Muscle layer of duodenum (tissue), 2 donors: ENCODE measurements around the gene FAM174A.

Experiments used
- H3K27ac ChIP-seq: one replicate; pipeline ENCODE4 v1.7.0; 2013; ENCODE audit warnings: mild to moderate bottlenecking, low read length
- H3K27me3 ChIP-seq: one replicate; pipeline ENCODE4 v1.7.0; 2013; ENCODE audit warnings: low read depth, mild to moderate bottlenecking, control low read depth, low read length
- H3K36me3 ChIP-seq, 2 donors: one replicate each; pipeline ENCODE4 v1.7.0; 2013; ENCODE audit warnings: low read length in 2 of 2, control low read depth in 1 of 2, mild to moderate bottlenecking in 1 of 2; ENCODE audit not compliant: insufficient read depth in 2 of 2, control insufficient read depth in 1 of 2
- H3K4me1 ChIP-seq, 2 donors: one replicate each; pipeline ENCODE4 v1.7.0; 2013; ENCODE audit warnings: low read length in 2 of 2, mild to moderate bottlenecking in 2 of 2, control low read depth in 1 of 2, moderate library complexity in 1 of 2; ENCODE audit not compliant: insufficient read depth in 2 of 2, control insufficient read depth in 1 of 2
- H3K4me3 ChIP-seq, 2 donors: one replicate each; pipeline ENCODE4 v1.7.0; 2013; ENCODE audit warnings: low read length in 2 of 2, low read depth in 1 of 2, mild to moderate bottlenecking in 1 of 2
- H3K9me3 ChIP-seq, 2 donors: one replicate each; pipeline ENCODE4 v1.7.0; 2013; ENCODE audit warnings: low read length in 2 of 2, control low read depth in 1 of 2, mild to moderate bottlenecking in 1 of 2; ENCODE audit not compliant: control insufficient read depth in 1 of 2
- donor health status: healthy.

The FAM174A gene

DNA sequence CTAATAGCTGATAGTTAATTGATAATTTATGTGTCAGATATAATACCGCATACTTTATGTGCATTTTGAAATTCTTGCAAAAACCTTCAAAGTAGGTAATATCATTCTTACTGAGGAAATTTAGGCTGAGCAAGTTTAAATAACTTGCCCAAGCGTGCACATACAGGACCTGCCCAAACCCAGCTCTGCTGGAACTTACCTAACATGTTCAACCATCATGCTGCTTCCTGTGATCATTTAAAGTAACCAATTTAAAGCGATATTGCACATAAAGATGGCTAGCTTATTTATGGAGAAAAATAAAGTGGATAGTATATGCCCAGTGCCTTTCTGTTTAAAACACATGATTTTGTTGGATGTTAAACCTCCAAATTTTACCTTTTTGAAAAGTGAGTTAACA is 4.3 kb downstream of the FAM174A start:
- Histone ChIP-seq H3K4me1 (peaks cover 0 to 16% of the 10 kb centered on the region in 2 donors), H3K27me3 (no peaks in the 10 kb centered on the region), H3K27ac (no peak overlapping the region), H3K9me3 (no peaks in the 10 kb centered on the region), H3K36me3 (no peaks in the 10 kb centered on the region), H3K4me3 (no peak overlapping the region)

GRCh38 chr5:100542086-100542485 is 6.9 kb downstream of the FAM174A start:
- Histone ChIP-seq H3K9me3 (no peaks in the 10 kb centered on the region), H3K36me3 (no peaks in the 10 kb centered on the region), H3K4me3 (no peak overlapping the region), H3K4me1 (peaks cover 0 to 4% of the 10 kb centered on the region in 2 donors), H3K27me3 (no peaks in the 10 kb centered on the region), H3K27ac (no peak overlapping the region)

DNA sequence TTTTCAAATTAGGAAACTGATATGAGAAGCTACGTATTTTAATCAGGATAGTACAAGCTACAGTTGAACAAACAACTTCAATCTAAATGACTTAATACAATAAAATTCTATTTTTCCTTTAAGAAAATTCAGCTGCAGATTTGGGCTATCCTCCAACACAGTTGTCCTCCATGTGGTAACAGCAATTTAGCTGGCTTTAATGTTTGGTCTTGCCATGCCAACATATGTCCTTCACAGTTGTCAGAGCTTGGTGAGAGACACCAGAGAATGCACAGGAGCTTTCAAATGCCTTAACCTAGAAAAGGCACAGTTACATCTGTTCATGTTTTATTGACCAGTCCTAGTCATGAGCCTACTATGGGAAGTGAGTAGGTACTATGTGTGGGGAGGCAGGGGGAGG is 10.8 kb downstream of the FAM174A start:
- Histone ChIP-seq H3K4me1 (no peaks in the 10 kb centered on the region), H3K27me3 (no peaks in the 10 kb centered on the region), H3K27ac (no peak overlapping the region), H3K36me3 (no peaks in the 10 kb centered on the region), H3K4me3 (no peak overlapping the region), H3K9me3 (no peaks in the 10 kb centered on the region)

DNA sequence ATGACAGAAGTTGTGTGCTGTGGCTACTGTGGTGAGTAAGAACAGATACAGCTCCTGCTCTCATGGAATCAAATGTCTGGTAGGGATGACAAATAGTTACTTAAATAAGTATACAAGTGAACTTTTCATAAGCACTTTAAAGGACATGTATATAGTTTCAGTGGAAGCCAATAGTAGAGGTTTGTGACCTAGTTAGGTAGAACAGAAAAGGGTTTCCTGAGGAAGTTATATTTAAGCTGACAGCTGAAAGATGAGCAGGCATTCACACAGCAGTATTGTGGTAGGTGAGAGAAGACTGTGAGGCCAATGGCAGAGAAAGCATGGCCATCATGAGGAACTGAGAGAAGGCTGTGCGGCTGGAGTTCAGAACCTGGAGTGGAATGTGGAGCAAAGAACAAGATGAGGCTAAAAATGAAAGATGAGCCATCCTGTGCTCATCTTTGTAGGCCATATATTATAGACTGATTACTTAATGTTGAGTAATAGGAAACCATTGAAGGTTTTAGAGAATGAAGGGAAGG is 15.4 kb downstream of the FAM174A start:
- no peaks in the 10 kb centered on the region for H3K9me3 ChIP-seq
- no peaks in the 10 kb centered on the region for H3K27me3 ChIP-seq
- H3K27ac ChIP-seq: no peak overlapping the region
- H3K4me1 ChIP-seq: no peaks in the 10 kb centered on the region
- H3K4me3 ChIP-seq: no peak overlapping the region
- no peaks in the 10 kb centered on the region for H3K36me3 ChIP-seq

- Histone ChIP-seq H3K4me1 (no peaks in the 10 kb centered on the region), H3K27ac (no peak overlapping the region), H3K9me3 (no peaks in the 10 kb centered on the region), H3K4me3 (no peak overlapping the region), H3K36me3 (no peaks in the 10 kb centered on the region), H3K27me3 (no peaks in the 10 kb centered on the region)
Observed at GRCh38 chr5:100551183-100551582, 16.0 kb downstream of the FAM174A start.

GRCh38 chr5:100553209-100553608 is 18.0 kb downstream of the FAM174A start:
- Histone ChIP-seq H3K4me3 (no peak overlapping the region), H3K27ac (no peak overlapping the region), H3K36me3 (no peaks in the 10 kb centered on the region), H3K27me3 (no peaks in the 10 kb centered on the region), H3K4me1 (no peaks in the 10 kb centered on the region), H3K9me3 (no peaks in the 10 kb centered on the region)

DNA sequence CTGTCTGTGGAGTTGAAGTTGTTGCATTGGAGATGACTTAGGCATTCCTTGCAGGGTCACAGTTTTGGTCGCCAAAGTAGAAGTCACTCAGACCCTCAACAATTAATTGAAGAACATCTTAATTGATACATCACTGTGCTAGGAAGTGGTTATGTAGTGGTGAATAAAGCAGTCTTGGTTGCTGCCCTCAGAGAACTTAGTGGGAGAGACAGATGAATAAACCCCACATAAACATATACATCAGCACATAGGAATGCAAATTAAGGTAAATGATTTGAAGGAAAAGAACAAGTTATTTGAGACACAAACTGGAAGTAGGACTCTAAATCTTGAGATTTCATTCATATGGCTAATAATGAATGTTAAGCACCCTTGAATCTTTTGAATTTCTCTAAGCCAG is 25.7 kb downstream of the FAM174A start:
- H3K9me3 ChIP-seq: no peaks in the 10 kb centered on the region
- no peak overlapping the region for H3K27ac ChIP-seq
- H3K27me3 ChIP-seq: no peaks in the 10 kb centered on the region
- no peak overlapping the region for H3K4me3 ChIP-seq
- H3K4me1 ChIP-seq: no peaks in the 10 kb centered on the region
- peaks cover 0 to 13% of the 10 kb centered on the region in 2 donors for H3K36me3 ChIP-seq

- Histone ChIP-seq H3K27me3 (no peaks in the 10 kb centered on the region), H3K4me3 (no peak overlapping the region), H3K9me3 (no peaks in the 10 kb centered on the region), H3K27ac (no peak overlapping the region), H3K4me1 (no peaks in the 10 kb centered on the region), H3K36me3 (peaks cover 0 to 13% of the 10 kb centered on the region in 2 donors)
Observed at GRCh38 chr5:100562821-100563220, 27.6 kb downstream of the FAM174A start.

GRCh38 chr5:100566382-100567141 is 31.4 kb downstream of the FAM174A start:
- Histone ChIP-seq H3K4me3 (no peak overlapping the region), H3K4me1 (no peaks in the 10 kb centered on the region), H3K36me3 (peaks cover 0 to 13% of the 10 kb centered on the region in 2 donors), H3K27ac (no peak overlapping the region), H3K9me3 (no peaks in the 10 kb centered on the region), H3K27me3 (no peaks in the 10 kb centered on the region)

DNA sequence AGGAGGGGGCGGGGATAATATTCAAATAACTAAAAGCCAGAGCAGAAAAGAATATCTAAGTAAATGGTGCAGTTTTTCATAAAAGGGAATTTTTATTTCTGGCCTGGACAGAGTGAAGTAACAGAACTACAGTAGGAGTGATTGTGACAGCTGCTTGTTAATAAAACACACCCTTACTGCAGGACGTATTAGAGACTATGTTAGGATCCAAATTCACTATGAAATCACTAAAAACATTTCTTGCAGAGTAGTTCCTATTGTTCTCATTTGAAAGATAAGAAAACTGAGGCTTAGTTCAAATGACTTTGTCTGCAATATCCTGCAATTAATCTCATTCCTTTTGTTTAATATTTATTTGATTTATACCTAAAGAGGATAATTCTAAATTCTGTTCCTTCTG is 39.5 kb downstream of the FAM174A start:
- no peak overlapping the region for H3K4me3 ChIP-seq
- H3K4me1 ChIP-seq: no peaks in the 10 kb centered on the region
- no peaks in the 10 kb centered on the region for H3K36me3 ChIP-seq
- H3K9me3 ChIP-seq: no peaks in the 10 kb centered on the region
- H3K27me3 ChIP-seq: no peaks in the 10 kb centered on the region
- H3K27ac ChIP-seq: no peak overlapping the region

GRCh38 chr5:100575815-100576214 is 40.6 kb downstream of the FAM174A start:
- H3K9me3 ChIP-seq: no peaks in the 10 kb centered on the region
- H3K4me1 ChIP-seq: no peaks in the 10 kb centered on the region
- H3K36me3 ChIP-seq: peaks cover 0 to 1% of the 10 kb centered on the region in 2 donors
- no peak overlapping the region for H3K4me3 ChIP-seq
- no peaks in the 10 kb centered on the region for H3K27me3 ChIP-seq
- no peak overlapping the region for H3K27ac ChIP-seq
